Activated CD4-positive, alpha-beta T cell treated with anti-CD3 and anti-CD28 coated beads for 4 hours (primary cell): ENCODE measurements around the gene CA10.

Experiments
- DNase-seq, 2 donors: peaks; one replicate each; pipeline ENCODE4 v3.0.0-alpha.2; 2020

The CA10 gene

DNA sequence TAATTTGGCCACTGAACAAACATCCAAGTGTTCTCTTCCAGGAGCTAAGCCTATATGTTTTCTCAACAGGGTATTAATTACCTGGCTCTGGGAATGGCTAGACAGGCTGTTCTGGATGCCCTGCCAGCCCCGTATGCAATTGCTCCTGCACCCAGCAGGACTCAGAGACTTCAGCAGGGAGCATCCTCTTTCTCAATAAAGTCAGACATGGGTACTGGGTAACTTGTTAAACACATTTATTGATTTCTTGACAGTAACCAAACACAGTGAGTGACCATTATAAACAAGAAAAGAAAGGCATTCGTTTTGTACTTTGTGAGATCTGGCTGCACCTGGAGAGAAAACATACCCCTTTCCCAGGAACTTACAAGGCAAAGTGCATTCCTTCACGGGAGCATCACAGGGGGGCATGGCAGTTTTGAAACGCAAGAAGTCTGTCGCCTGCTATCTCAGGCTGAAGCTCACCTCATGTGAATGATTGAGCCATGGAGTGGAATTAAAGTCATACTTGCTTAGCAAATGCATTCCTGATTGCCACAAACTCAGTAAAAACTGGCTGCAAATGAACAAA, 528.3 kb downstream of the CA10 start:
- no peak for DNase-seq

DNA sequence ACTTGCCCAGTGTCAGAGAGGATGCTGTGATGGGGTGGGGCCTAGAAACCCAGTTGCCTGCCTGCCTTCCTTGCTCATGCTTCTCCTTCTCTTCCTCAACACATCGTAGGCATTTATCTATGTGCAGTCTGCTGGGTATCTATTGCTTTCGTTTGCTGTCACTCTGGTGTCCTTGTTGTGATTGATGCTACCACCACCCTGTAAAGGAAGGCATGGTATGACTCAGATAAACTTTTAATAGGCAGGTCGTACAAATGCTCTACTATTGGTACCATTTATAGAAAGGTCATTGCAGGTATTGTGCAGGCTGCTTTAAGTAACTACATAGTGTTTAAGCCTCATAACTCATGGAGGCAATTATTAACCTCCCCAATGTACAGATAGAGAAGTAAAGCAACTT, 529.3 kb downstream of the CA10 start:
- DNase-seq, result no peak

DNA sequence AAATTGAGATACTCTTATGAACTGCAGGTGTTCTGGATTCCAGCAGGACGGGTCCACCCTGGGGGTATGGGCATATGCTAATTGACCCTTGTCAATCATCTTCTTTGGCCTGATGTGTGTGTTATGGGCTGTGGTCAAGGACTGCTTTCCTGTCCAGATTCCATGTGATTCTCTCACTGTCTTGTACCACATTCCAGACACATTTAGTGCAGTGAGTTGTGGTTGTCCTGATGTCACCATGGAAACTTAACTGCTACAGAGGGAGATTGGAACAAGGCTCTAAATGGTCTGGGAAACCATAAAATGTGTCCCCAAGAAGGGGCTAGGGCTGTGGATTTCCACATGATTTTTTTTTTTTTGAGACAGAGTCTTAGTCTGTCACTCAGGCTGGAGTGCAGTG, 530.7 kb downstream of the CA10 start:
- DNase-seq, result no peak

DNA sequence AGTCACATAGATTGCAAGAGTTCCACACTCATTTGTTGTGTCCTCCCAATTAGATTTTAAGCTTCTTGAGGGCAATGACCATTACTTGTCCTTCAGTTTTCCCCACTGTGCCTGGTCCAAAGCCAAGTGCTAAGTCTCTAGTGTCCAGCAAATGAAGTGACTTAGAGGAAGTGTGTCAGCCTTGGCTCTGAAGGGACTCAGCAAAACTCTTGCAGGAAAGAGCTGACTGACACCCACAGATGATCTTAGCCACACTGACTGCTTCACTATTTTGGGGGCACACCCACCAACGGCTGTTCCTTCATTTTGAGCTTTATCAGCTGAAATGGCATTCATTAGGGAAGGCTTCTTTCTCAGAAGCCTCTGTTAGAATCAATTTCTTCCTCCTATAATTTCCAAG, 540.0 kb downstream of the CA10 start:
- no peak for DNase-seq

DNA sequence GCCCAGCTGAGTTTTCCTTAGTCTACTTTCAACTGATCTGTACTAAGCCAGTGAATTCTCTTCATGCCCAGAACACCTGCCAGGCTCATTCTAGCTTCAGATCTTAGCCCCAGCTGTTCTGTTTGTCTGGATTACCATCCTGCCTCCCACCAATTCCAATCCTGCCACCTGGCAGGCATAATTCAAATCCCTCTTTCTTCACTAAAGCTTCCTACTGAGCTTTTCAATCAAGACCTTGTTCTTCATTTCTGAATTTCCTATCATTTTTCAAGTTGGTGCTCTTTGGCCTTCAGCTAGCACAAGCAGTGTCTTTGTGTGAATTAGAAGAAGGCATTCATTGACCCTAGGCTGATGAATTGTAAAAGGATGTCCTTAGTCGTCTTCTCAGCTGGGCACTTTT, 540.5 kb downstream of the CA10 start:
- no peak for DNase-seq

DNA sequence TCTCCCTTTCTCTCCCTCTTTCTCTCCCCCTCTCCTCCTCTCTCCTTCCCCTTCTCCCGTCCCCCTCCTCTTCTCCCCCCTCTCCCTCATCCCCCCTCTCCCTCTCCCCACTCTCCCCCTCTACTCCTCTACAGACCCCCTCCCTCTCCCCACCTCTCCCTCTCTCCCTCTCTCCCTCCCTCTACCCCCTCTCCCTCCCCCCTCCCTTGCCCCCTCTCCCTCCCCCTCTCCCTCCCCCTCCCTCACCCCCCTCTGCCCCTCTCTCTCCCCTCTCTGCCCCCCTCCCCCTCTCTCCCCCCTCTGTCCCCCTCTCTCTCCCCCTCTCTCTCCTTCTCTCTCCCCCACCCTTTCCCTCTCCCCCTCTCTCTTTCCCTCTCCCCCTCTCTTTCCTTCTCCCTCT, 545.3 kb downstream of the CA10 start:
- no peak for DNase-seq

DNA sequence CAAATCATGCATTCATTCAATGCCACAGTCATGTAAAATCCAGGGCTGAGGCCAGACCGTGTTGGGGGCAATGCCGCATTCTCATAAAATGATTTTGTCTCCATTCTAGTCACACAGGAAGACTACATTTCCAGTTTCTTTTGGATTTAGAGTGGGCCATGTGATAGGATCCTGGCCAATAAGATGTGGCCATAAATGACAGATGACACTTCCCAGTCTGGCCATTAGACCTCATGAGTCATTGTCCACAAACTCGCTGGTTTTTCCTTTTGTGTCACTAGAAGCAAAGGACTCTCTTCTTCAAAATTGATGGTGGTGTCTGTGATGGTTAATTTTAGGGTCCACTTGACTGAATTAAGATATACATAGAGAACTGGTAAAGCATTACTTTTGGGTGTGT, 545.8 kb downstream of the CA10 start:
- DNase-seq, result no peak

DNA sequence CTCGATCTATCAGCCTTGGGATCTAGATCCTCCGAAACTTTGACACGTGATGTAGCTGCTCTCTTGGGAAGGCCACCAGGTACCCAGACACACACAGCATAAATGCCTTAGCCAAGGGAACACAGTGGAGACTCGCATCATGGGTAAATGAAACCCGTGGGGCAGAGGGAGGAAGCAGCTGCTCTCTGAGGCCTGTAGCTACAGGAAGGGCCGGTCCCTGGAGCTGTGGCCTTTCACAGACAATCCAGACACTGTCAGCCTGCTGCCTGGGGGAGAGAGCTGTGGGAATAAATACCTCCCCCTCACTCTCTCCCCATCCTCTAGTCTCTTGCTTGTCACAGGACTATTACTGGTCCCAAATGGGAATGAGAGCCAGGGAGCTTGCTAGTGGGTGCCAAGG, 546.9 kb downstream of the CA10 start:
- no peak for DNase-seq

DNA sequence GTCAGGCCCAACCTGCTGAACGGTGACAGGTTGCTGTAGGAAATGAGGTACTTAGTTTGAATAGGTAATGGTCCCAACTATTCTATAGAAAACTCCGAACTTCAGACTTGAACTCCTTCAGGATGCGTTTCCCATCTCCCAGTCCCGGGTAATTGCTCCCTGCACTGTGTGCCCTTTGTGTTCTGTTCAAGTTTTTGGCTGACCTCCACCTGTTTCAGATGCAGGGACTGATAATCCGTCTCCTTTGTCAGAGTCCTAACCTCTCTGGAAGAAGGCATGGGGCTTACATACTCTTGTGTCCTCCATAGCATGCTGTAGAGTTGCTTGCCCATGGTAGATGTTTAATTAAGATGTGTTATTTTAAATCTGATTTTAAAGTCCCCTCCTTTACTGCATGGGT, 547.7 kb downstream of the CA10 start:
- DNase-seq, result no peak

DNA sequence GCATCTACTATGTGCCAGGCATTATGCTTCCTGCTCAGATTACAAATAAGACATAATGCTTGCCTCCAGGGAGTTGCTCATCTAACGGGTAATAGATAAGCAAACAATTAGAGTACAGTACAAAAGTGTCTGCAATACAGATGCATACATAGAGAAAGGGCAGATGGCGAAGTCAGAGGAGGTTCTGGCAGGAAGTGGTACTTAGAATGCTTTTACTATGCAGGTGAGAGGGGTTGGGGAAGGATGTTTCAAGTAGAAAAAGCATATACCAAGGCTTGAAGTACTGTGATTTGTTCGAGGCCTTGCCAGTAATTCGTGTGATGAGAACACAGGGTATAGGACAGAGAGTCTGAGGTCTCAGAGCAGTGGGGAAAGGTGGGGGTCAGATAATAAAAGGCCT, 548.4 kb downstream of the CA10 start:
- DNase-seq, result no peak

DNA sequence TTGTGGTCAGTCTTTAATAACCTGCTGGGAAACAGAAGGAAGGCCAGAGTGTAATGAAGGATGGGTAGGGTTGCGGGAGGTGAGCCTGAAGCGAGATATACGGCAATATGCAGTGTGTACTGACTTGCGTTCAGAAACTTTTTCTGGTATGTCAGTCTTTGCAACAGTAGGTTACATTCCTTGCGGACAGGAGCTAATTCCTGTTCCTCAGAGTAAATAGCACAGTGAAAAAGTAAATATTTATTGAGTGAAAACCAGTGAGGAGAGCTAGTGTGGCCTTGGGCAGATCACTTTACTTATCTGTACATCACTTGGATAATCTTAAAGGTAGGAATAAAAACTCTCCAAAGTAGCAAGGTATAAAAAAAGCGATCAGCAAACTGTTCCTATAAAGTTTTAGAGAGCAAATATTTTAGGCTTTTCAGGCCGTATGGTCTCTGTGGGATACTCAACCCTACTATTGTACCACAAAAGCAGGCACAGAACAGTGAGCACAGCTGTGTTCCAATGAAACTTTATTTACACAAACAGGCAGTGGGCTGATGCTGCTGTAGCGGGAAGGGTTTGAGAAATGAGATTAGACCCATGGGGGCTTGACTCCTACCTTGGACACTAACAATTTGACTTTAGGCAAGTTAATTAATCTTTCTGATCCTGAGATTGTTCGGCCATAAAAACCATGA, 550.1 kb downstream of the CA10 start:
- DNase-seq, result no peak

DNA sequence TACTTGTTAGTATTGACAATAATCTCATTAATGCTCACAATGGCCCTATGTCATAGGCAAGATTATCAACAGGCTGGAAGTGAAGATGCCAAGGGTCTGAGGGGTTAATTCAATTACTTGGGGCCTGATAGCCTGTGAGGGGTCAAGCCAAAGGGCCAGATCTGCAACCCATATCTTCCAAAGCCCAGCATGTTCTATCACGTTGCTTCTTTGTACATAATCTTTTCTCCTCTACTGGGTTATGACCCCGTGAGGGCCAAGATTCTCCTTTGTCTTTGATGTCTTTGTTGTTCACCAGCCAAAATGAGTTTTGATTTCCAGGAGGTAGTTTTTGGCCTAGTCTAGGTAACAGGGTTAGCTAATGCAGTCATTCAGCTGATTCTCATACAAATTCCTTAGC, 551.0 kb downstream of the CA10 start:
- no peak for DNase-seq

DNA sequence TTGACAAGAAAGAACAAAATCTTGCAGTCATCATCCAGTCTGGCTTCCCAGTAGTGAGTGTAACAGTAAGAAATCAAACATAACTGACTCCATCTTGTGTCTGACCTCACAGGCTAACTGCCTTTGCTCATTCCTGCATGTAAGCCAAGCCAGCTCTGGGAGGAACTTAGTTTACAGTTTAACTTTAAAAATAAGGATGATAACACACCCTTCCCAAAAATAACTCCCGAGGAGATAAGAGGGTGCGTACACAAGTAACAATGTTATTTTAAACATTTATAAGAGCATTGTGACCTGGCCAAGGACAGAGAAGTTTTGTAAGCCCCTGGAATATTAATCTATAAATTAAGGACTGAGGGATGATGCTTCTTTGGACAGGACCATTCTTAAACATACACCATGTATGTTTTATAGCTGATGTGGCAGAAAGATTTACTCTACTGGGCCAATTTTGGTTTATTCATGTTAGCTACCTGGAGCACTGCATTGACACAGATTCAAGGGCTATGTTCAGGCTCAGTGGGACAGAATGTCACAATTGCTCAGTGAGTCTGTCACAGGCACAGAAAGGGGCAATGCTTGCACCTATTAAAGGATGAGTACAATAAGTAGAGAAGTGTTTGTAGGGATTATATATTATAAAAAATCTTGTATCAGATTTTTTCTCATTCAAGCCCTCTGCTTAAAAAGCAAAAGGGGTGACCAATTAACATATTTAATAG, 554.1 kb downstream of the CA10 start:
- DNase-seq, result no peak

DNA sequence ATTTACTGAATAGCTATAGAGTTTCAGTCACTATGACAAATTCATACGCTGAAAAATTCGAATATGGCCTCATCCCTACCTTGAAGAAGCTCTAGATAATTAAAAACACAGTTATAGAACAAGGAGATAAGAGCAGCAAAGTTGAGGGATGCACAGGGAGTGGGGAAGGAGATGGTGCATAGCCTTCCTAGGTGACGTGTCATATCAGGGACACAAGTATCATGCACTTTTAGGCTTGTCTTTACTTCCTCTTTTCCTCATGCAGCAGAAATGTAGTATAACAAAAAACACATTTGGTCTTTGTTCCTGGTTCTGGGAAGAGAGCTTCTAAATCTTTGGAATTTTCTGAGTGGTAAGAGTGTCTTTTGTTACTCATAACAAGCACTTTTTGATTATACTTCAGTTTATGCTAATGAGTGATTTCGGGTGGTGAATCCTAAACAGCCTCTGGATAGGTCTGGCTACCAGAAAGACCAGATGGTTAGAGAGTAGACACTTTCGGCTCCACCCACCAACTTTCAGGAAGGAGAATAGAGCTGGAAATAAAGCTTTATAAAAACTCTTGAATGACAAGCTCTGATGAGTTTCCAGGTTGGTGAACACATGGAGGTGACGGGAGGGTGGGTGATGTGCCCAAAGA, 556.8 kb downstream of the CA10 start:
- no peak for DNase-seq

DNA sequence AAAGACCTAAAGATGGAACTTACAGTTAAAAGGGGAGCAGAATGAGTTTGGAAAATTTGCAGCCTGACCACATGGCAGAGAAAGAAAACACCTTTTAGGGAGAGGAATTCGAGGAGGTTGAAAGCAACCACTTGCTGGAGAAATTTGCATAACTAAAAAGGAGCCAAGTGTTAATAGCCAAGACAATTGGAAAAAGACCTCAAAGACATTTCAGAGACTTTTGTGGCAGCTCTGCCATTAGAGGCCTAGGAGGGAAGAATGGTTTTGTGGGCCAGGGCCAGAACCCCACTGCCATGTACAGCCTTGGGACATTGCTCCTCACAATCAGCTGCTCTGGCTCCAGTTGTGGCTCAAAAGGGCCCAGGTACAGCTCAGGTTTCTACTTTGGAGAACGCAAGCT, 559.7 kb downstream of the CA10 start:
- DNase-seq, result no peak

DNA sequence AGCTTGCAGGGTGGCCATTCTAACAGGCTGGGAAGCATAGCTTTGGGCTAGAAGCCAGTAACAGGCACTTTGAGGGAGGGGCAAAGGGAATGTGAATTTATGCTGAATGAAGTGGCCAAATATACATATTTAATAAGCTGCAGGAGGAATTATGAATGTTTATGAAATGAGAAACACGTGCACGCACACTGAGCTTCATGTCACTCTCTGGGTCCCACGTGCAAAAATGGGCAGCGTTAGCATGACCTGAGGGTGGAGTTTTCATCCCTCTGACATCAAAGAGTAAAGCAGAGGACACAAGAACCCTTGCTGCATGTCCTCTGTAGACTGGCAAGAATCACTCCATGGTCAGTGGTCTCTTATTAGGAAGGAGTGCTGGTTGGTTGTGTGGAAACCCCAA, 561.2 kb downstream of the CA10 start:
- no peak for DNase-seq

DNA sequence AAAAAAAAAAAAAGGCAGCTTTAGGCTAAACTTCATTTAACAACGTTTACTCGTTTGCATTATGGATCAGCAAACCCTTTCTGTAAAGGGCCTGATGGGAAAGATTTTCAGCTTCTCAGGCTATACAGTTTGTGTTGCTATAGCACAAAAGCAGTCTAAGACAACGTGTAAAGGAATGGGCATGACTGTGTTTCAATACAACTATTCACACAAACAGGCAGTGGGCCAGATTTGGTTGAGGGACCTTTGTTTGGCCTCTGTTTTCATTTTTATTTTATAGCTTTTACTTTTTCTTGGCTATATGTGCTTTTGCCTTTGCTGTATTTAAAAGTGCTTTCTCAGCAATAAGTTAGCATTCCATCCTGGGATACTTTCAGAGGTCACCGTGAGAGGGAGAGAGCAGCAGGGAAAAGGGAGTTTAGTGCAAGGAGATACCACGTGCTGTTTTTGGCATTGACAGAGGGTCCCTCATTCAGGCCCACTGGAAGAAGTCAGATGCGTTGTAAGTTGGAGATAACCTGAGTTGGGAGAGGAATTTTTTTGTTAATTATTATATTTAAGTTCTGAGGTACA, 562.6 kb downstream of the CA10 start:
- DNase-seq, result no peak

DNA sequence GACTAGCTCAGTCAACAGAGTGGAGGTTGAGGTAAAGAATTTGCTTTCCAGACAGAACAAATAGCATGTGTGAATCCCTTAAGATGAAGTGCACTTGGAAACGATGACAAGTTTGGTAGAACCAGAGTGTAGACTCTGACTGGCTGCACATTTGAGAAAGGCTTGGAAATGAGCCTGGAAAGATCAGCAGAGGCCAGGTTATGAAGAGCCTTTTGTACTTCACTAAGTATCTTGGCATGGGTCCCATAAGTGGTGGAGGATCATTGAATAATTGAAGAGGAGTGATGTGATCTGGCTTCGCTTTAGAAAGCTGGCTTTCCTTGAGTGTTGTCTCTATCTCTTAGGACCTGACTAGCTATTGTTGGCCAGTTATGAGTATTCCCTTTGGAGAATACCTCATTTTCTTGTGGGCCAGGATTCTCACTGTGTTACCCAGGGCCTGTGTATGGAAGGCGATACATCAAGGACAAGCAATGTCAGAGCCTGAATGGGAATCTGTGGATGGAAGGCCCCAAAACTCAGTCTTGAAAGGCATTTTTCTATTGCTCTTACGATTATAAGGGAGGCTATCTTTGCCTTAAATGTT, 568.4 kb downstream of the CA10 start:
- DNase-seq, result no peak

DNA sequence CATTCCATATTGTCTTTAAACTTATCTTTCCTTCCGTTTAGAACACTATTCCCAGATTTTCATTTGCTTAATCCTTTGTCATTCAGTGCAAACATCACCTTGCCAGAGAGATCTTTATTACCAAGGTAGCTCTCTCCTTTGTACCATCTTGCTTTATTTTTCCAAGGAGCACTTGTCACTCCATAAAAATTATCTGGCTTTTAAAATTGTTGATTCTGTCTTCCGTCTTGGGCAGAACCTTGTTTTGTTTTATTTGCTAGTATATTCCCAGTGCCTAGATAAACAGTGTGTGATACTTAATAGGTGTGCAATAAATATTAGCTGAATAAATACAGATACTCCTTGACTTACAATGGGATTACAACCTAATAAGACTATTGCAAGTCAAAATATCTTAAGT, 570.5 kb downstream of the CA10 start:
- no peak for DNase-seq

DNA sequence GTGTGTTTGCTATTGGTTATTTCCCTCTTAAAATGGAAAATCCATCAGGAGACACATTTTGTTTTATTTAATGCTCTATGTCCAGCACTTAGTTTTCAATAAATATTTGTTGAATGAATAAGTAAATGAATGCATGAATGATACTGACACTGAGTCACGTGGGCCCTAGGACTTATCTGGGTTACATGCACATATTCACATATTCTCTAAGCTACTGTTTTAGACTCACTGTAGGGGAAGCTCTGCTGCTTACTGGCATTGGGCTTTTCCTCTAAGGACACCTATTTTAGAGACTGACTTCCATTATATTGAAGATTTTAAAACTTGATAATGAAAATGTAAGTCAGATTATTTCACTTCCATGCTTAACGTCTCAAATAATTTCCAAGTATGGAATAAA, 571.0 kb downstream of the CA10 start:
- DNase-seq, result no peak

DNA sequence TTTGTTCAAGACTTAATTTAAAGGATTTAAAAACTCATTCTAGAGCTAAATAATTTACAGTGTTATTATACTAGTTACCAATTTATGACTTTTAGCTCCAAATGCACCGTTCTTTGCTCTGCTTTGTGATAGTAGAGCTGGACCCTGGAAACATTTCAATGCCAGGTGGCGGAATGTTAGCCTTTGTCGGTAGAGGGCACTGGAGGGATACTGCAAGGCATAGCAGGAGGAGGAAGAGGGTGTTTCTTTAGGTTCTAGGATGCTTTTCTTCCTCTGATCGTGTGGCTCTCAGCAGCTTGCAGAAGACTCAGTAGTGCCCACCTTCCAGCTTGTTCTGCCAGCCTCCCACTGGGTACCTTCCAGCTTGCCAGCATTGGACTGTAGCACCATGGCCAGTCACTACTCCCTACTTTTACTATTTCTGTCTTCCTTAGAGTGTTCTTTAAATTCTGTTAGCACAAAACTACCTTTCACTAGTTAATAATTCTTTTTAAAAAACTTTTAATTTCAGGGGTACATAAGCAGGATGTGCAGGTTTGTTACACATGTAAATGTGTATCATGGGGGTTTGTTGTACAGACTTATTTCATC, 572.9 kb downstream of the CA10 start:
- DNase-seq, result no peak

DNA sequence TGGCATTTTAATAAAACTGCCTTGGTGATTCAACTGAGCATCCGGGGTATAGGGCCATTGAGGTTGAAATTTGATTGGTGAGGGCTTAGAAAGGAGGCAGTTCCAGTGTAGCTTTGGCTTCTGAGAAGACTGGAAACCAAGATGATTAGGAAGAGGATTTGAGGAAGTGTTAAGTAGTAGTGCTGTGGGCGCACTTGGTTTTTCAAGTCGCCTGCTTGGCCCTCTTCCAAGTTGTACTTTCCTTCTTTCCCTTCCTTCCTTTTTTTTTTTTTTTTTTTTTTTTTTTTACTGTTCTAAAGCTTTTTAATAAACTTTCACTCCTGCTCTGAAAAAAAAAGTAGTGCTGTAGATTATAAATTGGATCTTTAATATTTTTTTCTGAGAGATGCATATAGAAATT, 577.6 kb downstream of the CA10 start:
- no peak for DNase-seq
